Esophagus muscularis mucosa (tissue), 4 donors: Measurements from ENCODE around the gene ASPN. TPM values are rescaled to one million over a fixed set of nuclear protein-coding genes. Genes with fewer than 3 reads are reported as not detected.
A peak's percentile ranks its signal among the peaks of the same experiment; 100 is the strongest.

Source experiments
- DNase-seq: peaks from one replicate; pipeline ENCODE4 v3.0.0-alpha.2; 2017; ENCODE audit errors: extremely low spot score
- H3K27ac ChIP-seq, 4 donors: fragments of 200-600 bp; sonication (generic); replicated peaks in 1 of 4; 1 replicate in 3 of 4; 2 replicates in 1 of 4; pipeline ENCODE4 v1.5.1; 2016 to 2019; ENCODE audit warnings: mild to moderate bottlenecking in 1 of 4
- H3K27me3 ChIP-seq, 4 donors: fragments of 200-600 bp; sonication (generic); one replicate each; pipeline versions ENCODE4 v1.5.1 to v1.6.0; 2016 to 2019
- H3K36me3 ChIP-seq, 4 donors: fragments of 200-600 bp; sonication (generic); one replicate each; pipeline ENCODE4 v1.5.1; 2016 to 2019
- H3K4me1 ChIP-seq, 4 donors: fragments of 200-600 bp; sonication (generic); one replicate each; pipeline ENCODE4 v1.5.1; 2016 to 2019
- H3K4me3 ChIP-seq, 4 donors: fragments of 200-600 bp; sonication (generic); 1 replicate in 2 of 4; 2 replicates in 2 of 4; pipeline ENCODE4 v1.5.1; 2016 to 2019; ENCODE audit warnings: mild to moderate bottlenecking in 4 of 4, moderate library complexity in 1 of 4
- H3K9me3 ChIP-seq, 4 donors: fragments of 200-600 bp; sonication (generic); 1 replicate in 3 of 4; 2 replicates in 1 of 4; pipeline ENCODE4 v1.5.1; 2016 to 2019
- CTCF ChIP-seq, 3 experiments: fragments of 200-600 bp in 2 of 3; fragments of 450-650 bp in 1 of 3; sonication (generic) in 2 of 3; IDR thresholded peaks; one replicate each; pipeline ENCODE4 v1.5.1; 2017 to 2019; ENCODE audit warnings: antibody characterized with exemption in 3 of 3, mild to moderate bottlenecking in 2 of 3, moderate library complexity in 1 of 3
- EP300 ChIP-seq: sonication (generic); formaldehyde crosslinking; IDR thresholded peaks from one replicate; pipeline ENCODE4 v1.6.1; 2017; ENCODE audit warnings: antibody characterized with exemption
- POLR2A ChIP-seq: fragments of 450-650 bp; IDR thresholded peaks from one replicate; pipeline ENCODE4 v1.6.1; 2017; ENCODE audit warnings: antibody characterized with exemption, moderate library complexity, mild to moderate bottlenecking, low read depth
- POLR2AphosphoS5 ChIP-seq, 2 donors: sonication (generic); formaldehyde crosslinking; IDR thresholded peaks; one replicate each; pipeline ENCODE4 v1.6.1; 2017; ENCODE audit warnings: antibody characterized with exemption in 2 of 2
- WGBS: methylation state at CpG from one replicate; pipeline ENCODE4 v1.1.5; 2018; 5-methylcytosine and 5-hydroxymethylcytosine counted together
- intact Hi-C: fragments of 100-400 bp; cut with DNase I; formaldehyde crosslinking; loops from one replicate; pipeline ENCODE4 v1.15.1; 2023
- total RNA-seq, 4 donors: library from RNA; depleted of rRNA; stranded (reverse); fragments of >200 nt; gene quantifications; one replicate each; pipeline versions ENCODE4 v1.1.0 to v1.2.1, GENCODE V29; 2016

Gene ASPN
- total RNA-seq, 4 donors from 2014 or later, result 9.1 to 21.6 (median 14.5) TPM

- no peak for TF ChIP-seq POLR2A
- no peaks in the 10 kb centered on the region for H3K9me3 ChIP-seq
- 89% methylated on average over 3 of the region's 4 CpGs for WGBS
- no peak overlapping the region for H3K27ac ChIP-seq
- H3K36me3 ChIP-seq, result no peaks in the 10 kb centered on the region
- DNase-seq, result no peak
- intact Hi-C loops, result no loop called here
- H3K27me3 ChIP-seq, result no peaks in the 10 kb centered on the region
- no peak overlapping the region for H3K4me3 ChIP-seq
- H3K4me1 ChIP-seq, result no peaks in the 10 kb centered on the region
Observed at GRCh38 chr9:92444841-92445240, 37.5 kb downstream of the ASPN start.

- H3K27me3 ChIP-seq, result no peaks in the 10 kb centered on the region
- no peaks in the 10 kb centered on the region for H3K9me3 ChIP-seq
- H3K36me3 ChIP-seq, result no peaks in the 10 kb centered on the region
- H3K4me1 ChIP-seq, result peaks cover 0 to 11% (median 4%) of the 10 kb centered on the region in 4 donors
- WGBS, result 95% methylated on average over 6 of the region's 6 CpGs
- no peak for DNase-seq
- no peak for TF ChIP-seq EP300
- TF ChIP-seq POLR2AphosphoS5 (IDR thresholded peaks at IDR 0.05), result no peak
- no peak for TF ChIP-seq CTCF (IDR thresholded peaks at IDR 0.05)
- TF ChIP-seq POLR2A, result no peak
- H3K4me3 ChIP-seq, result no peak overlapping the region
- intact Hi-C loops, result no loop called here
- no peak overlapping the region for H3K27ac ChIP-seq
Observed at GRCh38 chr9:92440751-92441046, 41.6 kb downstream of the ASPN start.

- 77% methylated on average over 5 of the region's 5 CpGs for WGBS
Observed at GRCh38 chr9:92439921-92440750, 42.2 kb downstream of the ASPN start.

GRCh38 chr9:92438900-92439526 is 43.3 kb downstream of the ASPN start:
- Histone ChIP-seq H3K9me3 (no peaks in the 10 kb centered on the region), H3K36me3 (no peaks in the 10 kb centered on the region), H3K27ac (no peak overlapping the region), H3K4me1 (peaks cover 0 to 11% (median 4%) of the 10 kb centered on the region in 4 donors), H3K27me3 (no peaks in the 10 kb centered on the region), H3K4me3 (no peak overlapping the region)
- no peak for DNase-seq
- 64% methylated on average over 5 of the region's 5 CpGs for WGBS
- TF ChIP-seq POLR2AphosphoS5 (IDR thresholded peaks at IDR 0.05) (no peak), CTCF (IDR thresholded peaks at IDR 0.05) (peak; percentile 41 to 52 (median 49))
- intact Hi-C loops, result loop anchor here (2.0 to 5.0 kb wide), 2 partner anchors 96 to 198 kb away; no protein-coding TSS in a partner anchor

More at GRCh38 chr9:92439921-92440750, 42.2 kb downstream of the ASPN start:
- H3K4me3 ChIP-seq, result no peak overlapping the region
- H3K4me1 ChIP-seq, result peaks cover 0 to 11% (median 4%) of the 10 kb centered on the region in 4 donors
- intact Hi-C loops, result loop anchor here (2.0 to 5.0 kb wide), 2 partner anchors 97 to 197 kb away; no protein-coding TSS in a partner anchor
- no peaks in the 10 kb centered on the region for H3K9me3 ChIP-seq
- no peak for DNase-seq
- no peaks in the 10 kb centered on the region for H3K27me3 ChIP-seq
- TF ChIP-seq POLR2A (no peak), CTCF (IDR thresholded peaks at IDR 0.05) (no peak), EP300 (no peak), POLR2AphosphoS5 (IDR thresholded peaks at IDR 0.05) (no peak)
- no peaks in the 10 kb centered on the region for H3K36me3 ChIP-seq
- H3K27ac ChIP-seq, result no peak overlapping the region

- no peak overlapping the region for H3K4me3 ChIP-seq
- H3K9me3 ChIP-seq, result no peaks in the 10 kb centered on the region
- no peak for TF ChIP-seq POLR2AphosphoS5 (IDR thresholded peaks at IDR 0.05)
- no peak for TF ChIP-seq CTCF (IDR thresholded peaks at IDR 0.05)
- TF ChIP-seq EP300, result no peak
- TF ChIP-seq POLR2A, result no peak
- H3K4me1 ChIP-seq, result peaks cover 0 to 12% (median 7%) of the 10 kb centered on the region in 4 donors
- intact Hi-C loops, result loop anchor here (5.0 kb wide), 1 partner anchor 202 kb away; no protein-coding TSS in a partner anchor
- no peak for DNase-seq
- H3K27ac ChIP-seq, result no peak overlapping the region
- WGBS, result 85% methylated on average over 1 of the region's 1 CpG
- H3K36me3 ChIP-seq, result no peaks in the 10 kb centered on the region
- no peaks in the 10 kb centered on the region for H3K27me3 ChIP-seq
Observed at GRCh38 chr9:92435263-92435662, 47.0 kb downstream of the ASPN start.
